ENCODE measurements around the gene PIGU.
A peak's percentile ranks its signal among the peaks of the same experiment; 100 is the strongest.

DNA sequence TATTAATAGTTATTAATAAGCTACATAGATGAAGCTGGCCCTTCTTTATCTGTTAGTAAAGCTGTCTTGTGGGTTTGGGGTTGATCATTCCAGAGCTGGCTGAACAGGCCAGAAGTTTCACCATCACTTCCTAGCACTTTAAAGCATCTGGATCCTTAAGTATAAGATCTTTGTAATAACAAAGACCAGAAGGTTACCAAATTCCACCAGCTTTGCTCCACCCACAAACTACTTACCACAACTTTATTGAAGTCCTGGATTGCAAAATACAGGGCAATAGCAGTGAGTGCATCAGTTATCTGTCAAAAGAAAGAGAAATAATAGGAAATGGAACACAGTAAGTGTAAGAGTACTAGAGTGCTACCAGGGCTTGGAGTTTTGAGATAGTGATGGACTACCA, 33.0 kb downstream of the PIGU start:
- no peak for TF ChIP-seq EZH2 (IDR thresholded peaks at IDR 0.05; ENCODE audit: insufficient read depth, poor library complexity, severe bottlenecking)
- TF ChIP-seq EZH2phosphoT487 (IDR thresholded peaks at IDR 0.05; ENCODE audit: insufficient read depth, low read depth), result peak; percentile 84
